Stomach (tissue), 4 donors: ENCODE measurements around the gene RYR3.

Experiments
- POLR2AphosphoS5 ChIP-seq, 3 donors: sonication (generic); formaldehyde crosslinking; IDR thresholded peaks; one replicate each; pipeline ENCODE4 v1.6.1; 2016; ENCODE audit warnings: antibody characterized with exemption in 3 of 3
- TF ChIP-seq, protein P1 (sequence below), 7 experiments: fragments of 450-650 bp in 4 of 7; fragments of 200-600 bp in 3 of 7; sonication (generic) in 3 of 7; IDR thresholded peaks; one replicate each; pipeline ENCODE4 v1.5.1; 2016 to 2019; ENCODE audit warnings: antibody characterized with exemption in 7 of 7, control low read depth in 2 of 7, mild to moderate bottlenecking in 1 of 7

DNA sequence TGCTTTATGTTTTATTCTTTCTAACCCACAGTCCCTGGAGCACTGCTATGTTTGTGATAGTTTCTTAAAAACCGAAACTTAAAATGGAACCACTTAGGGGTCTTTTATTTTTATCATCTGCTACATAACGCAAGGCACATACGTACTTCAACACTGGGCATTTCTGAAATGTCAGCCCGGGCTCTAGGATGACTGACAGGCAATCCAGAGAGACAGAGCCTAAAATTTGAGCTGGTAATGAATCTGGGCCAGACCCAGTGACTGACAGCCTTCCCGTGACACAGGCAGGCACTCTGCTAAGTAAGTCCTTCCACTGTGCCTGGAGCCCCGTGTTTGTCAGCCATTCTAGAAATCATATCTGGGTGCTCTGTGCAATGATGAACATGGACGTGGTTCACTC, 84.6 kb downstream of the RYR3 start:
- TF ChIP-seq, protein P1, sequence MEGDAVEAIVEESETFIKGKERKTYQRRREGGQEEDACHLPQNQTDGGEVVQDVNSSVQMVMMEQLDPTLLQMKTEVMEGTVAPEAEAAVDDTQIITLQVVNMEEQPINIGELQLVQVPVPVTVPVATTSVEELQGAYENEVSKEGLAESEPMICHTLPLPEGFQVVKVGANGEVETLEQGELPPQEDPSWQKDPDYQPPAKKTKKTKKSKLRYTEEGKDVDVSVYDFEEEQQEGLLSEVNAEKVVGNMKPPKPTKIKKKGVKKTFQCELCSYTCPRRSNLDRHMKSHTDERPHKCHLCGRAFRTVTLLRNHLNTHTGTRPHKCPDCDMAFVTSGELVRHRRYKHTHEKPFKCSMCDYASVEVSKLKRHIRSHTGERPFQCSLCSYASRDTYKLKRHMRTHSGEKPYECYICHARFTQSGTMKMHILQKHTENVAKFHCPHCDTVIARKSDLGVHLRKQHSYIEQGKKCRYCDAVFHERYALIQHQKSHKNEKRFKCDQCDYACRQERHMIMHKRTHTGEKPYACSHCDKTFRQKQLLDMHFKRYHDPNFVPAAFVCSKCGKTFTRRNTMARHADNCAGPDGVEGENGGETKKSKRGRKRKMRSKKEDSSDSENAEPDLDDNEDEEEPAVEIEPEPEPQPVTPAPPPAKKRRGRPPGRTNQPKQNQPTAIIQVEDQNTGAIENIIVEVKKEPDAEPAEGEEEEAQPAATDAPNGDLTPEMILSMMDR (IDR thresholded peaks at IDR 0.05): no peak
- no peak for TF ChIP-seq POLR2AphosphoS5 (IDR thresholded peaks at IDR 0.05)
